Transverse colon (tissue), 3 donors: ENCODE data around the gene MTERF4.

Source experiments
- POLR2A ChIP-seq: fragments of 450-650 bp; IDR thresholded peaks from one replicate; pipeline ENCODE4 v1.6.1; 2016; ENCODE audit warnings: antibody characterized with exemption, mild to moderate bottlenecking, moderate library complexity
- TF ChIP-seq, protein P1 (sequence below), 5 experiments: fragments of 200-600 bp in 3 of 5; fragments of 450-650 bp in 2 of 5; sonication (generic) in 3 of 5; IDR thresholded peaks; 1 replicate in 2 of 5; 2 replicates in 3 of 5; pipeline ENCODE4 v1.5.1; 2016 to 2017; ENCODE audit warnings: antibody characterized with exemption in 5 of 5, inconsistent platforms in 3 of 5, mild to moderate bottlenecking in 2 of 5, moderate library complexity in 1 of 5

GRCh38 chr2:241091201-241091600 lies 10.9 kb downstream of the MTERF4 start:
- TF ChIP-seq, protein P1, sequence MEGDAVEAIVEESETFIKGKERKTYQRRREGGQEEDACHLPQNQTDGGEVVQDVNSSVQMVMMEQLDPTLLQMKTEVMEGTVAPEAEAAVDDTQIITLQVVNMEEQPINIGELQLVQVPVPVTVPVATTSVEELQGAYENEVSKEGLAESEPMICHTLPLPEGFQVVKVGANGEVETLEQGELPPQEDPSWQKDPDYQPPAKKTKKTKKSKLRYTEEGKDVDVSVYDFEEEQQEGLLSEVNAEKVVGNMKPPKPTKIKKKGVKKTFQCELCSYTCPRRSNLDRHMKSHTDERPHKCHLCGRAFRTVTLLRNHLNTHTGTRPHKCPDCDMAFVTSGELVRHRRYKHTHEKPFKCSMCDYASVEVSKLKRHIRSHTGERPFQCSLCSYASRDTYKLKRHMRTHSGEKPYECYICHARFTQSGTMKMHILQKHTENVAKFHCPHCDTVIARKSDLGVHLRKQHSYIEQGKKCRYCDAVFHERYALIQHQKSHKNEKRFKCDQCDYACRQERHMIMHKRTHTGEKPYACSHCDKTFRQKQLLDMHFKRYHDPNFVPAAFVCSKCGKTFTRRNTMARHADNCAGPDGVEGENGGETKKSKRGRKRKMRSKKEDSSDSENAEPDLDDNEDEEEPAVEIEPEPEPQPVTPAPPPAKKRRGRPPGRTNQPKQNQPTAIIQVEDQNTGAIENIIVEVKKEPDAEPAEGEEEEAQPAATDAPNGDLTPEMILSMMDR (IDR thresholded peaks at IDR 0.05): no peak
- TF ChIP-seq POLR2A: no peak
